ENCODE results near the gene HDAC11.

HDAC11 gene

DNA sequence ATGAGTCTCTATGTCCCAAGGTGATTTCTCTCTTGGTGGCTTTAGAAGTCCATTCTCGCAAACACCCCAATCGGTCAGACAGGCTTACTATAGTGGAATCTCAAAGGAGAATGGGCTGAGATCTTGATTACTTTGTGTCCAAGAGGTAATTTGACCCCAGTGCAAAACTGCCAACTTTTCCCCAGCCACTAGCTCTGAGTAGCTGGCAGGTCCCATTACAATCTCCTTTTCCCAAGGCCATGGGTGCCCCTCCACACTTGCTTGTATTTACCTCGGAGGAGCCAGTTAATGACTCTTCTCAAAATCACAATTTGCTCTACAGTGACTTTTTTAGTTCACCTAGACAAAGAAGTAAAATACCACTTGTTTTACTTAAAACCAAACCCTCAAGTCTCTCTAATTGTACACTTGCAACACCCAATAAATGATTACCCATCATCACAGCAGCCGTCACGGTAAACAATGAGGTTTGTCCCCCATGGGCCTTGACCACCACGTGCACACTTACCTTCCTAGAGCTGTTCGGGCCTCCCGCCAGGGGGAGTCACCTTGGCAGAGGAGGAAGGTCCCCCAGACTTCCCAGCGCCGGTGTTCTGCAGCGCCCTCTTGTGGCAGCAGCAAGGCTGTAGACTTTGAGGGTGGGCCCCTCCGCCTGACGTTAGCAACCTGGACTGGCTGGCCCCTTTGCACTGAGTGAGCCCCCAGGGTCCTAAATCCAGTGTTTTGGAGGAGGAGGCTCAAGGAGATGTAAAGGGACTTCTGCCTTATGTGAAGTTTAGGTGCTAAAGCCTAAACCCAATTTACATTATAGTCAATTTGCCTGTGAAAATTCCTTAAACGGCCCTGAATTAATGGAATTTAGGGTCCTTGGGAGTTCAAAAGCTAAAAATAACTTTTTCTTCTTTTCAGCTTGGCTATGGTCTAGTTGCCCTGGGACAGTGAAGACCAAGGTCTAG lies 18.7 kb upstream of the HDAC11 start:
- H3K4me2 ChIP-seq (ENCODE audit: low read length) = peak overlapping the region; percentile 58
- TF ChIP-seq EZH2phosphoT487 (IDR thresholded peaks at IDR 0.05; ENCODE audit: low read depth) = no peak
- TF ChIP-seq, protein P1, sequence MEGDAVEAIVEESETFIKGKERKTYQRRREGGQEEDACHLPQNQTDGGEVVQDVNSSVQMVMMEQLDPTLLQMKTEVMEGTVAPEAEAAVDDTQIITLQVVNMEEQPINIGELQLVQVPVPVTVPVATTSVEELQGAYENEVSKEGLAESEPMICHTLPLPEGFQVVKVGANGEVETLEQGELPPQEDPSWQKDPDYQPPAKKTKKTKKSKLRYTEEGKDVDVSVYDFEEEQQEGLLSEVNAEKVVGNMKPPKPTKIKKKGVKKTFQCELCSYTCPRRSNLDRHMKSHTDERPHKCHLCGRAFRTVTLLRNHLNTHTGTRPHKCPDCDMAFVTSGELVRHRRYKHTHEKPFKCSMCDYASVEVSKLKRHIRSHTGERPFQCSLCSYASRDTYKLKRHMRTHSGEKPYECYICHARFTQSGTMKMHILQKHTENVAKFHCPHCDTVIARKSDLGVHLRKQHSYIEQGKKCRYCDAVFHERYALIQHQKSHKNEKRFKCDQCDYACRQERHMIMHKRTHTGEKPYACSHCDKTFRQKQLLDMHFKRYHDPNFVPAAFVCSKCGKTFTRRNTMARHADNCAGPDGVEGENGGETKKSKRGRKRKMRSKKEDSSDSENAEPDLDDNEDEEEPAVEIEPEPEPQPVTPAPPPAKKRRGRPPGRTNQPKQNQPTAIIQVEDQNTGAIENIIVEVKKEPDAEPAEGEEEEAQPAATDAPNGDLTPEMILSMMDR (IDR thresholded peaks at IDR 0.05; ENCODE audit: low read depth, low read length) = peak; percentile 99
- H2AFZ ChIP-seq (ENCODE audit: low read depth, low read length) = peak overlapping the region; percentile 62

DNA sequence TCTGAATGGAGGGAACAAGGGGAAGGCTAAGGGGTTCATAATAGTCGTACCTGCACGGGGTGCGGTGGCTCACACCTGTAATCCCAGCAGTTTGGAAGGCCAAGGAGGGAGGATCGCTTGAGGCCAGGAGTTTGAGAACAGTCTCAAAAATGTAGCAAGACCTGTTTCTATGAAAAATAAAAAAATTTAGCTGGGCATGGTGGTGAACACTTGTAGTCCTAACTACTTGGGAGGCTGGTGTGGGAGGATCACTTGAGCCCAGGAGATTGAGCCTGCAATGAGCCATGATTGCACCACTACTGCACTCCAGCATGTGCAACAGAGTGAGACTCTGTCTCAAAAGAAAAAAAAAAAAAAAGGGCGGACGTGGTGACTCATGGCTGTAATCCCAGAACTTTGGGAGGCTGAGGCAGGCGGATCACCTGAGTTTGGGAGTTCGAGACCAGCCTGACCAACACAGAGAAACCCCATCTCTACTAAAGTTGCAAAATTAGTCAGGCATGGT lies 17.9 kb upstream of the HDAC11 start:
- Histone ChIP-seq H3K4me1 (ENCODE audit: low read length) (peaks cover 5% of the 10 kb centered on the region; the same call in 1 of the 2 replicates), H3K36me3 (replicated peaks; ENCODE audit: low read depth, low read length) (no peaks in the 10 kb centered on the region), H3K27ac (ENCODE audit: low read length) (no peak overlapping the region), H4K20me1 (ENCODE audit: insufficient read depth, low read length) (no peaks in the 10 kb centered on the region), H3K9me3 (ENCODE audit: insufficient read depth, low read length) (no peaks in the 10 kb centered on the region), H3K4me2 (ENCODE audit: low read length) (no peak overlapping the region), H3K9ac (ENCODE audit: low read length) (no peak overlapping the region), H2AFZ (ENCODE audit: low read depth, low read length) (no peak overlapping the region), H3K27me3 (ENCODE audit: low read depth, low read length) (peaks cover 38% of the 10 kb centered on the region), H3K79me2 (ENCODE audit: low read length) (no peaks in the 10 kb centered on the region), H3K4me3 (ENCODE audit: low read length) (no peak overlapping the region)
- no peak for TF ChIP-seq EZH2phosphoT487 (IDR thresholded peaks at IDR 0.05; ENCODE audit: low read depth)
- TF ChIP-seq, protein P1 (IDR thresholded peaks at IDR 0.05; ENCODE audit: low read depth, low read length) = no peak

More for the DNA sequence above, 18.7 kb upstream of the HDAC11 start:
- Histone ChIP-seq H3K27ac (ENCODE audit: low read length) (no peak overlapping the region), H3K9ac (ENCODE audit: low read length) (no peak overlapping the region), H3K36me3 (replicated peaks; ENCODE audit: low read depth, low read length) (no peaks in the 10 kb centered on the region), H3K79me2 (ENCODE audit: low read length) (no peaks in the 10 kb centered on the region), H3K27me3 (ENCODE audit: low read depth, low read length) (peaks cover 36% of the 10 kb centered on the region), H3K4me3 (ENCODE audit: low read length) (peak overlapping the region; percentile 23), H3K9me3 (ENCODE audit: insufficient read depth, low read length) (no peaks in the 10 kb centered on the region), H4K20me1 (ENCODE audit: insufficient read depth, low read length) (no peaks in the 10 kb centered on the region), H3K4me1 (ENCODE audit: low read length) (peaks cover 5% of the 10 kb centered on the region; the same call in 1 of the 2 replicates)

DNA sequence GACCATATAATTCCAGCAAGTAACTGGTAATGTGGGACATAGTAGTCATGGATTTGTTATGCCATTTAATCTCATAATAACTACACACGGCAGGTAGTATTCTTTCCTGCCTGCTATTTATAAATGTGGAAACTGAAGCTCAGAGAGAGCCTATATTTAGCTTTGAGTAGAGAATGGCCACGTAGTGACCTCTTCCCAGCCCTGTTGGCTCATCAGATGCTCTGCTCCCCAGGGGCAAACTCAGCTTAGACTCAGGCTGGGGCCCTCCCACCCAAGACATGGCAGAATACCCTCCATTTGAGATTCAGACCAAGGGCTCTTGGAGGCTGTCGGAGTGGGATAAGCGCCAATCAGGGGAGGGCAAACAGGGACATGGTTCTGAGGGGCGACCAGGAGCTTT lies 17.3 kb upstream of the HDAC11 start:
- Histone ChIP-seq H3K4me1 (ENCODE audit: low read length) (peaks cover 5% of the 10 kb centered on the region; the same call in 1 of the 2 replicates), H3K36me3 (replicated peaks; ENCODE audit: low read depth, low read length) (no peaks in the 10 kb centered on the region), H3K9me3 (ENCODE audit: insufficient read depth, low read length) (no peaks in the 10 kb centered on the region), H3K27me3 (ENCODE audit: low read depth, low read length) (peaks cover 38% of the 10 kb centered on the region), H3K4me2 (ENCODE audit: low read length) (no peak overlapping the region), H3K9ac (ENCODE audit: low read length) (no peak overlapping the region), H3K4me3 (ENCODE audit: low read length) (no peak overlapping the region), H3K27ac (ENCODE audit: low read length) (no peak overlapping the region), H3K79me2 (ENCODE audit: low read length) (no peaks in the 10 kb centered on the region), H4K20me1 (ENCODE audit: insufficient read depth, low read length) (no peaks in the 10 kb centered on the region), H2AFZ (ENCODE audit: low read depth, low read length) (no peak overlapping the region)
- no peak for TF ChIP-seq EZH2phosphoT487 (IDR thresholded peaks at IDR 0.05; ENCODE audit: low read depth)

DNA sequence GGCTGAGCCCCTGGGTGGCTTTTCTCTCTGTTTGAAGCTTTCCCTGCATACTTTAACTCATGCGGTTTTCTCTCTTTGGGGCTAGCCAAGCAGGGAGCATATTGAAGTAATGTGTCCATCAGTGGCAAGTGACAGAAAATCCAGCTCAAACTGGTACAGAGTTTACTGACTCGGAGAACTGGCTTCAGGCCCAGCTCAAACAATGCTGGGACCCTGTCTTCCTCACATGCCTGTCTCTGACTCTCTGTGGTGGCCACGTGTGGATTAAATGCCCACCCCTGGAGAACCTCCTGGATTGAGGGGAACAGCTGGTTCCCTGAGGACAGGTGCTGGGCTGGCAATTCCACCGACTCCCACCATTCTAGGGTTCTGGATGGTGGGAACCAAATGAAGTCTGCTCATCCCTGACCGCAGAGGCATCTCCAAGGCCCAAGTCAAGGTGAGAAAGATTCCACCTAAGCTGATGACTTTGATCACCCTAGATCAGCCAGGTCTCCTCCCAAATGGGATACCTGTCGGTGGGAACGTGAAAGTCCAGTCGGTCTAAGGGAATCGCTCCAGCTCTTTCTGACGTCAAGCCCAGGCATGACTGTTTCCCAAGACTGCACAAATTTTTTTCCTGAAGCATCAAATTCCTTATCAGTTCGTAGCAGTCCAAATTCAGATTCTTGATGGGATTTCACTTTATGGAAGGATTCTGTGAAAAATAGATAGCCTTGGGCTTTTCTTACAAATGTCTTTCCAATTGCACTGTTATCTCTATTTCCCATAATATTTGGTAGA lies 16.3 kb upstream of the HDAC11 start:
- H3K79me2 ChIP-seq (ENCODE audit: low read length) = no peaks in the 10 kb centered on the region
- H3K4me2 ChIP-seq (ENCODE audit: low read length) = no peak overlapping the region
- no peaks in the 10 kb centered on the region for H3K9me3 ChIP-seq (ENCODE audit: insufficient read depth, low read length)
- no peak overlapping the region for H3K9ac ChIP-seq (ENCODE audit: low read length)
- no peak overlapping the region for H2AFZ ChIP-seq (ENCODE audit: low read depth, low read length)
- peaks cover 5% of the 10 kb centered on the region; the same call in 1 of the 2 replicates for H3K4me1 ChIP-seq (ENCODE audit: low read length)
- no peak overlapping the region for H3K4me3 ChIP-seq (ENCODE audit: low read length)
- H3K27ac ChIP-seq (ENCODE audit: low read length) = no peak overlapping the region
- H3K36me3 ChIP-seq (replicated peaks; ENCODE audit: low read depth, low read length) = no peaks in the 10 kb centered on the region
- peaks cover 38% of the 10 kb centered on the region for H3K27me3 ChIP-seq (ENCODE audit: low read depth, low read length)
- no peak for TF ChIP-seq EZH2phosphoT487 (IDR thresholded peaks at IDR 0.05; ENCODE audit: low read depth)
- TF ChIP-seq, protein P1 (IDR thresholded peaks at IDR 0.05; ENCODE audit: low read depth, low read length) = no peak
- no peaks in the 10 kb centered on the region for H4K20me1 ChIP-seq (ENCODE audit: insufficient read depth, low read length)

Measured in OCI-LY3 (cell line).